ENCODE data around the gene RAB42. TPM values are rescaled to one million over a fixed set of nuclear protein-coding genes. Genes with fewer than 3 reads are reported as not detected.
A peak's percentile ranks its signal among the peaks of the same experiment; 100 is the strongest.

The RAB42 gene
- total and polyA plus RNA-seq, 2 of the 8 experiments (the other 6 are each of a cell fraction or from before 2014, with no cell fraction given), result 12.5 to 16.6 TPM

DNA sequence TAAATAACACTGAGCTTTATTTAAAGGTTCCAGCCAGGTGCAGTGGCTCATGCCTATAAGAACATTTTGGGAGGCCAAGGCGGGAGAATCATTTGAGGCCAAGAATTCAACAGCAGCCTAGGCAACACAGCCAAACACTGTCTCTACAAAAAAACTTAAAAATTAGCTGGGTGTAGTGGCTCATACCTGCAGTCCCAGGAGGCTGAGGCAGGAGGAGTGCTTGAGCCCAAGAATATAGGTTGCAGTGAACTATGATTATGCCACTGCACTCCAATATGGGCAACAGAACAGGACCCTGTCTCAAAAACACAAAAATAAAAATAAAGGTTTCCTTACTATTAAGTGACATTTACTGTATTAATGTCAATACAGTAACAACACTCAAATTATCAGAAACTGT lies 48.7 kb downstream of the RAB42 start:
- Histone ChIP-seq H4K91ac (replicated peaks; ENCODE audit: insufficient read length, low read length) (no peak overlapping the region), H3K4me3 (ENCODE audit: extremely low read depth in 1 of 4, insufficient read depth in 2 of 4, low read depth in 3 of 4, low read length in 4 of 4) (no peak overlapping the region), H3K79me2 (ENCODE audit: control insufficient read depth in 1 of 2, insufficient read depth in 2 of 2, low read length in 2 of 2) (peaks cover 0 to 7% of the 10 kb centered on the region in 2 experiments; a peak in 2 of 4 replicates), H2BK20ac (ENCODE audit: low read length) (no peak overlapping the region), H3K4ac (replicated peaks; ENCODE audit: insufficient read length, low read depth, low read length) (no peak overlapping the region), H4K8ac (ENCODE audit: extremely low read depth, insufficient read depth, low read length) (no peak overlapping the region), H3K23ac (ENCODE audit: insufficient read length) (no peak overlapping the region), H3K27me3 (replicated peaks in 1 of 4; ENCODE audit: control insufficient read depth in 3 of 4, extremely low read depth in 1 of 4, insufficient read depth in 3 of 4, low read length in 3 of 4) (no peaks in the 10 kb centered on the region), H3K9ac (replicated peaks in 1 of 4; ENCODE audit: extremely low read depth in 1 of 4, low read depth in 3 of 4, low read length in 3 of 4) (no peak overlapping the region), H4K5ac (ENCODE audit: insufficient read length, low read depth, low read length) (no peak overlapping the region), H3K4me2 (ENCODE audit: insufficient read depth in 1 of 2, low read depth in 2 of 2, low read length in 2 of 2) (no peak overlapping the region), H2BK5ac (ENCODE audit: low read depth, low read length) (no peak overlapping the region), H2BK120ac (replicated peaks; ENCODE audit: low read depth, low read length) (no peak overlapping the region), H4K20me1 (replicated peaks in 1 of 2; ENCODE audit: control insufficient read depth in 1 of 2, insufficient read depth in 2 of 2, low read length in 2 of 2) (no peaks in the 10 kb centered on the region), H3K23me2 (ENCODE audit: low read depth, low read length) (peaks cover 6% of the 10 kb centered on the region), H3K56ac (replicated peaks; ENCODE audit: insufficient read length, low read depth, low read length) (no peak overlapping the region), H2AK5ac (ENCODE audit: low read depth, low read length) (no peak overlapping the region), H2BK12ac (ENCODE audit: low read depth, low read length) (no peak overlapping the region), H2BK15ac (ENCODE audit: low read length) (no peak overlapping the region), H3K36me3 (ENCODE audit: control insufficient read depth in 2 of 4, insufficient read depth in 4 of 4, low read length in 3 of 4) (no peaks in the 10 kb centered on the region), H2AFZ (ENCODE audit: low read length) (no peak overlapping the region), H3K79me1 (ENCODE audit: low read depth, low read length) (no peaks in the 10 kb centered on the region), H3K27ac (ENCODE audit: low read depth, low read length) (no peak overlapping the region), H3K9me3 (ENCODE audit: insufficient read depth in 2 of 2, low read depth in 1 of 2, low read length in 1 of 2) (no peaks in the 10 kb centered on the region), H3K14ac (ENCODE audit: insufficient read length) (no peak overlapping the region), H3K18ac (ENCODE audit: extremely low read depth, low read length) (no peak overlapping the region), H3K4me1 (replicated peaks in 1 of 4; ENCODE audit: control insufficient read depth in 3 of 4, insufficient read depth in 4 of 4, low read length in 3 of 4) (peaks cover 0 to 5% (median 1%) of the 10 kb centered on the region in 4 experiments; a peak in 2 of 7 replicates)
- POLR2A ChIA-PET (ENCODE audit: partially characterized antibody), result interaction anchor here (0.8 to 9.3 kb wide), 11 partner anchors 8 to 131 kb away, joined by 3 to 132 read pairs (median 3); partner anchors contain the start of genes RCC1, RNU11 and YTHDF2
- 93% methylated on average over 1 of the region's 1 CpG; no CpG with 5 or more reads in 1 of the 2 experiments for WGBS, 2 experiments (ENCODE audit: extremely low coverage in 1 of 2, insufficient coverage in 1 of 2, insufficient read length in 1 of 2, insufficient replicate concordance in 2 of 2, low coverage in 1 of 2, low lambda C conversion rate in 2 of 2, missing lambda C conversion rate in 1 of 2)
- FAIRE-seq, result no peak
- peak in 1 of 2 experiments; percentile 18; a peak in 1 of 4 replicates for TF ChIP-seq RAD21 (IDR thresholded peaks at IDR 0.05 in 1 of 2, conservative IDR thresholded peaks at IDR 0.05 in 1 of 2; ENCODE audit: low read depth in 2 of 2, low read length in 2 of 2)
- TF ChIP-seq, protein P1, sequence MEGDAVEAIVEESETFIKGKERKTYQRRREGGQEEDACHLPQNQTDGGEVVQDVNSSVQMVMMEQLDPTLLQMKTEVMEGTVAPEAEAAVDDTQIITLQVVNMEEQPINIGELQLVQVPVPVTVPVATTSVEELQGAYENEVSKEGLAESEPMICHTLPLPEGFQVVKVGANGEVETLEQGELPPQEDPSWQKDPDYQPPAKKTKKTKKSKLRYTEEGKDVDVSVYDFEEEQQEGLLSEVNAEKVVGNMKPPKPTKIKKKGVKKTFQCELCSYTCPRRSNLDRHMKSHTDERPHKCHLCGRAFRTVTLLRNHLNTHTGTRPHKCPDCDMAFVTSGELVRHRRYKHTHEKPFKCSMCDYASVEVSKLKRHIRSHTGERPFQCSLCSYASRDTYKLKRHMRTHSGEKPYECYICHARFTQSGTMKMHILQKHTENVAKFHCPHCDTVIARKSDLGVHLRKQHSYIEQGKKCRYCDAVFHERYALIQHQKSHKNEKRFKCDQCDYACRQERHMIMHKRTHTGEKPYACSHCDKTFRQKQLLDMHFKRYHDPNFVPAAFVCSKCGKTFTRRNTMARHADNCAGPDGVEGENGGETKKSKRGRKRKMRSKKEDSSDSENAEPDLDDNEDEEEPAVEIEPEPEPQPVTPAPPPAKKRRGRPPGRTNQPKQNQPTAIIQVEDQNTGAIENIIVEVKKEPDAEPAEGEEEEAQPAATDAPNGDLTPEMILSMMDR (IDR thresholded peaks at IDR 0.05; ENCODE audit: control extremely low read depth in 1 of 3, insufficient read depth in 1 of 3, low read depth in 1 of 3, low read length in 3 of 3), result peak in 2 of 3 experiments; percentile 20 to 41; a peak in 1 of 4 replicates
- no peak for TF ChIP-seq TCF12 (IDR thresholded peaks at IDR 0.05; ENCODE audit: low read depth, low read length)
- CTCF ChIA-PET (ENCODE audit: partially characterized antibody), result interaction anchor here (0.7 to 1.9 kb wide), 19 partner anchors 11 to 314 kb away, joined by 3 to 9 read pairs (median 3); no protein-coding TSS in a partner anchor
- DNase-seq (ENCODE audit: low read depth in 1 of 2, low spot score in 2 of 2), result no peak
